GM21526 (cell line): Measurements from ENCODE around the gene LRRC8A.
A peak's percentile ranks its signal among the peaks of the same experiment; 100 is the strongest.
"Not testable (repeated sequence)": the region's sequence is repeated elsewhere in the genome, so short reads cannot be mapped to it uniquely, and the experiment has no call there.

Experiments
- ATAC-seq: cut with Tn5 transposase; IDR thresholded peaks from one replicate; pipeline ENCODE4 v1.9.1; 2021; ENCODE audit warnings: moderate library complexity; ENCODE audit not compliant: unreplicated experiment, low FRiP score

The LRRC8A gene

GRCh38 chr9:128881884-128882676 lies at the start of gene LRRC8A, which contains the start of gene KYAT1:
Gene LRRC8A (plus strand): TSS chr9:128882133. CDS start chr9:128907165, 25,032 bp downstream.
Gene KYAT1 (minus strand): TSS chr9:128881950. CDS start chr9:128845405, 36,545 bp downstream.
- peak; percentile 80 for ATAC-seq

GRCh38 chr9:128833696-128834095 lies 48.2 kb upstream of the LRRC8A start:
- no peak for ATAC-seq

- no peak for ATAC-seq
Measured at GRCh38 chr9:128835246-128836210, 46.4 kb upstream of the LRRC8A start.

GRCh38 chr9:128836509-128837145 lies 45.3 kb upstream of the LRRC8A start:
- no peak for ATAC-seq

GRCh38 chr9:128838338-128838737 lies 43.6 kb upstream of the LRRC8A start:
- ATAC-seq = no peak

- no peak for ATAC-seq
Measured at GRCh38 chr9:128840524-128840923, 41.4 kb upstream of the LRRC8A start.

- no peak for ATAC-seq
Measured at GRCh38 chr9:128841694-128842492, 40.0 kb upstream of the LRRC8A start.

- not testable (repeated sequence) for ATAC-seq
Measured at GRCh38 chr9:128843171-128843570, 38.8 kb upstream of the LRRC8A start.

- no peak for ATAC-seq
Measured at GRCh38 chr9:128845186-128845931, 36.6 kb upstream of the LRRC8A start.

- no peak for ATAC-seq
Measured at GRCh38 chr9:128846680-128847030, 35.3 kb upstream of the LRRC8A start.

- ATAC-seq = no peak
Measured at GRCh38 chr9:128847803-128848202, 34.1 kb upstream of the LRRC8A start.

- ATAC-seq = not testable (repeated sequence)
Measured at GRCh38 chr9:128851024-128851423, 30.9 kb upstream of the LRRC8A start.

- ATAC-seq = not testable (repeated sequence)
Measured at GRCh38 chr9:128851779-128852600, 29.9 kb upstream of the LRRC8A start.

- ATAC-seq = not testable (repeated sequence)
Measured at GRCh38 chr9:128852646-128853045, 29.3 kb upstream of the LRRC8A start.

- not testable (repeated sequence) for ATAC-seq
Measured at GRCh38 chr9:128854454-128854853, 27.5 kb upstream of the LRRC8A start.

GRCh38 chr9:128858476-128858875 lies 23.5 kb upstream of the LRRC8A start:
- ATAC-seq = not testable (repeated sequence)

GRCh38 chr9:128860937-128861336 lies 21.0 kb upstream of the LRRC8A start:
- no peak for ATAC-seq

- no peak for ATAC-seq
Measured at GRCh38 chr9:128861501-128861900, 20.4 kb upstream of the LRRC8A start.
